HG02759 (cell line): ENCODE measurements around the gene HGFAC.

Experiments used
- ATAC-seq: cut with Tn5 transposase; IDR thresholded peaks from one replicate; pipeline ENCODE4 v1.9.1; 2021; ENCODE audit warnings: mild to moderate bottlenecking, moderate library complexity; ENCODE audit not compliant: unreplicated experiment

The HGFAC gene

GRCh38 chr4:3484057-3484973, 42.5 kb downstream of the HGFAC start:
- ATAC-seq, result no peak

- ATAC-seq, result no peak
Observed at GRCh38 chr4:3485011-3485791, 43.4 kb downstream of the HGFAC start.

- ATAC-seq, result no peak
Observed at GRCh38 chr4:3485886-3486540, 44.2 kb downstream of the HGFAC start.

GRCh38 chr4:3486541-3487540, 45.1 kb downstream of the HGFAC start:
- no peak for ATAC-seq

GRCh38 chr4:3487861-3488260, 46.1 kb downstream of the HGFAC start:
- ATAC-seq, result no peak

GRCh38 chr4:3488820-3489219, 47.1 kb downstream of the HGFAC start:
- no peak for ATAC-seq

GRCh38 chr4:3489451-3489962, 47.7 kb downstream of the HGFAC start:
- ATAC-seq, result no peak

- ATAC-seq, result no peak
Observed at GRCh38 chr4:3491681-3492405, 50.1 kb downstream of the HGFAC start.

- ATAC-seq, result no peak
Observed at GRCh38 chr4:3492741-3493719, 51.3 kb downstream of the HGFAC start.

- no peak for ATAC-seq
Observed at GRCh38 chr4:3493720-3494461, 52.1 kb downstream of the HGFAC start.

GRCh38 chr4:3494462-3494871, 52.7 kb downstream of the HGFAC start:
- ATAC-seq, result no peak

GRCh38 chr4:3495204-3495975, 53.6 kb downstream of the HGFAC start:
- ATAC-seq, result no peak

GRCh38 chr4:3496021-3496420, 54.3 kb downstream of the HGFAC start:
- ATAC-seq, result no peak

- ATAC-seq, result no peak
Observed at GRCh38 chr4:3497095-3497494, 55.3 kb downstream of the HGFAC start.

- ATAC-seq, result no peak
Observed at GRCh38 chr4:3497523-3498389, 56.0 kb downstream of the HGFAC start.

GRCh38 chr4:3498407-3498806, 56.6 kb downstream of the HGFAC start:
- no peak for ATAC-seq
